GM10847 (cell line): ENCODE measurements around the gene SBF2.

ENCODE experiments used
- POLR2A ChIP-seq: IDR thresholded peaks from 2 replicates; pipeline ENCODE4 v1.6.1; 2011; ENCODE audit not compliant: insufficient read length; ENCODE audit errors: extremely low read depth

Gene SBF2

DNA sequence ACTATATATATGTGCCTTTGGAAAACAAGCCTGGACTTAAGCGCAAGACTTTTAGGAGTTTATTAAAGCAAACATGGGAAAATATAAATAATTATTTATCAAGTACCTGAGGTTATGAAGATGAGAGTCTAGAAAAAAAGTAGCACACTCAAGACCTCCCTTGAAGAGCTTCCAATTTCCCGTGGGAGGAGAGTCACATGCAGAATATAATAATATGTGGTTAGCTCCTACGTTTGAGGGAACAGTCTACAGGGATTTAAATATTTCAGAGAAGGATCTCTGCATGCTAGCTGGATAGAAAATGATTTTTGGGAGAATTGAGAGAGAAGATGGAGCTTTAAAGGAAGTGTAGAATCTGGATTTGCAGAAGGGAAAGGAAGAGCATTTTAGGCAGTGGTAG, 446.4 kb downstream of the SBF2 start:
- TF ChIP-seq POLR2A: no peak

DNA sequence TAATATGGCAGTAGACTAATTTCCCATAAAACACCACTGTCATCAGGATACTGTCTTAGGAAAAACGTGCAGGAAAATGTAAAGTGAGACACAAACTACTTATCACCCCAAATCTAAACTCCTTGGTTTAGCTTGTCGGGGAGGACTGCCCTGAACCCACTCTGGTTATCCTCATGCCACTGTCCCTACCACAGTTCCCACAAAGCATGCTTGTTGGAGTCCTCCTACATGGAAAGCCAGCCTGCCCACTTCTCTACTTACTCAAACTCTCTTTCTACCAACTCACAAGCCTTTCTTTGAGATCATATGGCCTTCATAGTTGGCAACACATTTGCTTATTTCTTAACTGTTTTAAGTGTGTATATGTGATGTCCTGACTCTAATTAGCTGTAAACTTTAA, 451.1 kb downstream of the SBF2 start:
- TF ChIP-seq POLR2A: no peak

DNA sequence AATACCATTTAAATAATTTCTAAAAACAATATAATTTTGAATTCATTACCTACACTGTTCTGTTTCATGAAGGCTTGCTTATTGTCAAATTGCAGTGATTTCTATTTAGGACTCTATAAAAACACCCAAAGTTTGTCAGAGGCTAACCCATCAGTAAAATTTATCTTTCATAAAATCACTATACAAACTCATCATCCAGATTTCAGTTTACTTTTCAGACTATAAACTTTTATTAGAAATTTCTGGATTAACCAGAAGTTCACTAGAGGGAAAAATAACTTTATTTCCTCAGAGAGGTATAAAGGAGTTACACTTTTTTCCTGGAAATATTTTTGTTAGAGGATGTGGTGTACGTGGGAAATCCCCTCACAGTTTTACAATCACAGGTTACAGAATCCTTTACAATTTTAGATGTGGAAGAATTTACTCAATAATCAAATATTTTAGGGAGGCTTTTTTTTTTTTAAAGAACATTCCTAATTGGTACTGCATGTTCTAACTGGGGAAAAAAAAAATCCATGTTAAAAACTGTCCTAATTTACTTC, 453.5 kb downstream of the SBF2 start:
- no peak for TF ChIP-seq POLR2A

DNA sequence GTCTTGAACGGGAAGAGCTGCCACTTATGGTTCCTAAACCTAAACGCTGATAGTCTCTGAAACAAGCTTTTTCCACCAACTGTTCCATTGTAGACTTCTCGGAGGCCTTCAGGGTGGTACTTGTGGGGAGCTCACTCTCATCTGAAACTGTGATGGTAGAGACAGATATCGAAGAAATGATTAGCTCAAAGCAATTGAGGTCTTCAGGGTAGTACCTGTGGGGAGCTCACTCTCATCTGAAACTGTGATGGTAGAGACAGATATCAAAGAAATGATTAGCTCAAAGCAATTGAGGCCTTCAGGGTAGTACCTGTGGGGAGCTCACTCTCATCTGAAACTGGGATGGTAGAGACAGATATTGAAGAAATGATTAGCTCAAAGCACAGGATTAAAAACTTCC, 454.5 kb downstream of the SBF2 start:
- no peak for TF ChIP-seq POLR2A

DNA sequence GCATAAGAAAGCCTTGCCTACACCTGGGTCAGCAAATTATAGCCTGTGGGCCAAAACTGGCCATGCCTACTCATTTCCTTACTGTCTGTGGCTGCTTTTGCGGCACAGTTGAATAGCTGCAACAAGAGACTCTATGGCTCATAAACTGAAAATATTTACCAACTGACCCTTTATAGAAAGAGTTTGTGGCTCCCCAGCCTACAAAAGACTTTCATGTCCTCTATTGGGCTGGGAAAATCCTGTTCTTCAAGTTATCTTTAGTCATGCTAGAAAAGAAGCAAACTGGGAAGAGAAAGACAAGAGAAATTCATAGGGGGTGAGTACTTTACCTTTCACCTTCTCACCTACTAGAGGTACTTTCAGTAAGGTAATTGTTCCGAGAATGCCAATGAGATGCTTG, 455.1 kb downstream of the SBF2 start:
- no peak for TF ChIP-seq POLR2A

DNA sequence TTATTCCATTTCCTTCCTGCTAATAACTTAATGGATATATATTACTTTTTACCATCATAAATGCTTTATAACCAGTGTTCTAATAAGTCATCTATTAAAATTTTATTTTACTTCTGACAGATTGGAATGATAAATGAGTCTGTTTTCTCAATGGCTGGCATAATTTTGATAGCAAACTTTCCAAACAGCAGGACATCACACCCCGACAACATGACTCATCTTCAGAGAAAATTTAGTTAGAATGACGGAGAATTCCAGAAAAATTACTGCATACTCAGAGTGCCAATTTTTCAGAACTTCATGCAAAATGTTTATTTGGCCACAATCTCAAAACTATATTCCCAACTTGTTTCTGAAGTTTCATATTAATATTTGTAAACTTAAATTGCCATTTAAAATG, 455.8 kb downstream of the SBF2 start:
- no peak for TF ChIP-seq POLR2A

DNA sequence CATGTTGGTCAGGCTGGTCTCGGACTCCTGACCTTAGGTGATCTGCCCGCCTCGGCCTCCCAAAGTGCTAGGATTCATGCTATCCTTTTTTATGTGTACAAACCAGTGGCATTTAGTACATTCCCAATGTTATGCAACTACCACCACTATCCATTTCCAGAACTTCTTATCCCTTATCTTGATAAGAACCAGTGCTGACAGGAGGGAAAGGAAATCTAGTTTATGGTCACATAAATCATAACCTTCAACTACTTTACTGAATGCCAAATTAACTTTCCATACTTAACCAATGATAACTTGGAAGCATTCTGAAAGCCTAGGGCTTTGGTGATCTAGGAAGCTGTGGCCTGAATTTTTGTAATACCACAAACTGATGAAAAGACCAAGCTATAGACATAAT, 459.7 kb downstream of the SBF2 start:
- TF ChIP-seq POLR2A: no peak

DNA sequence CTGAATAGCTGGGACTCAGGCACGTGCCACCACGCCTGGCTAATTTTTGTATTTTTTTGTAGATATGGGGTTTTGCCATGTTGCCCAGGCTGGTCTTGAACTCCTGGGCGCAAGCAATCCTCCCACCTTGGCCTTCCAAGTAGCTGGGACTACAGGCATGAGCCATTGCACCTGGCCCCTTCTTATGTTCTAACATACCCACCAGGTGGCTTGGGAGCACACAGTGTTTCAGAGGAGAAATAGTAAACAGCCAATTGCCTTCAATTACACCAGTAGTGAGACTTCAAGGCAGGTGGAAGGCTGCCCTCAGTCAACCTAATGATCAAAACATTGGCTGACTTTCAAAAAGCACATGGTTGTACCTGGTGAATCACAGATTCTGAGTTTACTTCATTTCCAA, 462.9 kb downstream of the SBF2 start:
- no peak for TF ChIP-seq POLR2A

DNA sequence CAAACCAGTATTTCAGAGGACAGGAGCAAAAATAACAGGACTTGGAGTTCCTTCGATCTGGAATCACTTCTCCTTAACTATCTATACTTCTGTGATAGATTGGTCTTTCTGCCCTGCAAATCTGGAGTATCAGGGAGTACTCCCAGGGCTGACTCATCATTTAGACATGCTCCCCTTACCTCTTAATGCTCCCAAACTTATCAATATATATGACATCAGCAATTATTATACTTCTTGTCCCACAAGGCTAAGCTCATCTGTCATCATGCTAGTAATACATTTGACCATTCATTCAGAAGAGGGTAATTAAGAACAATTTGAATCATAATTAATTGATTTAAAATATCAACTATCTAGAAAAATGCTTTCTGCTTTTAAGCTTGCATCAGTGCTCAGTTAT, 466.3 kb downstream of the SBF2 start:
- TF ChIP-seq POLR2A: no peak

DNA sequence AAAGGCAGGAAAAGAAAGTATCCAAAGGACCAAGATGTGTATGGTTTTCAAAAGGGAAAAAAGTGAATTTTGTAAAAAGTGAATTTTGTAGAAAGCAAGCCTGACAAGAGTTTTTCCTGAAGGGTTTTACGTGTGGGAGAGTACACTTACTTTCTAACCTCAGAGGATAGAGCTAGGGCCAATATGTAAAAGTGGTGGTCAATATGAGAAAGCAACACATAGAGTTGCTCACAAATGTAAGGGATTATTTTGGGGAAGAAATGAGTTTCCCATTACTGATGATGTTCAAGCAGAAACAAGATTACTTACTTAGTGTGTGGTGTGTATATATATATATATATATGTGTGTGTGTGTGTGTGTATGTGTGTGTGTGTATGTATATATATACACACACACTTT, 467.6 kb downstream of the SBF2 start:
- no peak for TF ChIP-seq POLR2A

DNA sequence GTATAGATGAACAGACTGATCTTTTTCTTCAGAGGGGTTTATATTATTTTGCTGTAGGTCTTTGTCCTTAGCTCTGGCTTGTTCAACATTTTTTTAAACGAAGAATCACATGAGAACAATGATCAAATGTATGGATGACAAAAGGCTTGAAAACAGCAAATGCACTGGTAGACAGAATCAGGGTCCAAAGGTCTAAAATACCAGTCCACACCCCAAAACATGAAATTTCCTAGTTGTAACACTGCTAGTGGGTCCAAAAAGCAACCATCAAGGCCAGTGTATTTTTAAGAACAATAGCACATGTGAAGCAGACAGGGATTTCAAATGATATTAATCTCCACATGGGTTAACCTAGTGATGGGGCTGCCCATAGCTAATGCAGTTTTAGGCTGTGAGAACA, 468.1 kb downstream of the SBF2 start:
- TF ChIP-seq POLR2A: no peak

DNA sequence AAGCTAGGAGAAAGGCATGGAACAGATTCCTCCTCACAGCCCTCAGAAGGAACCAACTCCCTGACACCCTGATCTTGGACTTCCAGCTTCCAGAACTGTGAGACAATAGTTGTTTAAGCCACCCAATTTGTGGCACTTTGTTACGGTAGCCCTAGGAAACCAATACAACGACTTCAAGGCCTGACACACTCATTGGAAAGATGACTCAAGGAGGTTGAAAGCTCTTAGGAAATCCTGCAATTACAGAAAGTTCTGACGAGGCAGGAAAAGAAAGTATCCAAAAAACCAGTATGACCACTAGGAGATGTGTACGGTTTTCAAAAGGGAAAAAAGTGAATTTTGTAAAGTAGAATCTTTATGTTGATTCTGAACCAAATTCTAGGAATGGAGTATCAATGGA, 468.7 kb downstream of the SBF2 start:
- no peak for TF ChIP-seq POLR2A

DNA sequence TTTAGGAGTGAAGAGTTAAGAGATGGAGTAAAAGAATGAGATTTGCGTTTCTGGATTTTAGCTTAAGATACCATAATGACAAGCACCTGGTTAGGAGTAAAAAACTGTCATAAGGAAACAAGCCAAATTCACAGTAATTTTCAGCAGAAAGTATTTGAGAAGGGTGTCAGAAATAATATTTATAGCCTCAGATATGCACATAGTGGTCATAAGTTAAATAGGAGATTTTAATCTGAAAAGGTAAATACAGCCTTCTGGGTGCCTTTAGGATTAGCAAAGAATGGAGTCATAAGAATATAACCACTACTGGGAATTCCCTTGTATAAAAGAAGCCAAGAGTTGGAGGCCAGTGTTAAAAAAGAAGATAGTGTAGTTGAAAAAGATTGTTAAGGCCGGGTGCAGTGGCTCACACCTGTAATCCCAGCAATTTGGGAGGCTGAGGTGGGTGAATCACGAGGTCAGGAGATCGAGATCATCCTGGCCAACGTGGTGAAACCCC, 470.1 kb downstream of the SBF2 start:
- TF ChIP-seq POLR2A: no peak

DNA sequence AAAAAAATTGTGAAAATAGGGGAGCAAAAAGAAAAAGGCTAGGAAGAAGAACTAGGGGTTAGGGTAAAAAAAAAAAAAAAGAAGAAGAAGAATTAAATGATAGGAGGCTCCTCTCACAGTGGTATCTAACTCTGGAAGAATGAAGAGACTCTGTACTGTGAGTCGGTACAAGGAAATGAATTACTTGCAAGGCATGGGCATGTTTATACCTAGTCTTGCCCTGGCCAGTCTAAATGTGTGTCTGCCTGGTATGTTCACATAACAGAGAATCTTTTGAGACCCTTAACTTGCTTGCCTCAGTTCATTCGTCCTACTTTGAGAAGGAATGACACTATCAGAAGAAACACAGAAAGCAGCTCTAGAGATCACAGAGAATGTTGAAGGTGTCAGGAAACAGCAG, 470.6 kb downstream of the SBF2 start:
- TF ChIP-seq POLR2A: no peak

DNA sequence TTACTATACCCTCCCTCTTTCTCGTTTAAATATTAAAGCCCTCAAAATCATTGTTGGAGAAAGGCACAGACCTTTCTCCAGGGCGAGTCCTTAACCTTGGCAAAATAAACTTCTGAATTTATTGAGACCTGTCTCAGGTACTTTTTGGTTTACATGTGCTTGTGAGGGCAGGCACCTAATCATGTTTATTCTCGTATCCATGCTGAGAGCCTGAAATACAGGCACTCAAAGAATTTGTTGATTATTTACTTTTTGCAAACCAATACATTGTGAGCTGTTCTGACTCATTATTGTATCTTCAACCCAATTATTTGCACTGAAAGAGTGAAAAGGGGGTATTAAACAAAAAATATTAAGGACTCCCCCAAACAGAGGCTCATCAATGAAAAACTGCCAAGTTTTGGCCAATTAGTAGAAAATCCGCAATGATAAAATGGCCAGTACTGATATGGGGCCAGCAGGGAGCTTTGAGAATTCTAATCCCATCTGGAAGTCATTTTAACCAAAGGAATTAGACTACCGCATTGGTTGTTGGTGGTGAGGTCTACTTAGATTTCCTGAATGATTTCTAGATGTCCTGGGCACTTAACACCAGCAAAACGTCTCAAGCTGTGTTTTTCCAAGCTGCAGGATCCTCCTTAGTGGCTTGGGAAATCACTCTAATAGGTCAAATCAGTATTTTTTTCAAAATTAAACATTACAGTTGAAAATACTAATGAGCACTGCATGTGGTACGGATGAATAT, 472.8 kb downstream of the SBF2 start:
- TF ChIP-seq POLR2A: no peak

DNA sequence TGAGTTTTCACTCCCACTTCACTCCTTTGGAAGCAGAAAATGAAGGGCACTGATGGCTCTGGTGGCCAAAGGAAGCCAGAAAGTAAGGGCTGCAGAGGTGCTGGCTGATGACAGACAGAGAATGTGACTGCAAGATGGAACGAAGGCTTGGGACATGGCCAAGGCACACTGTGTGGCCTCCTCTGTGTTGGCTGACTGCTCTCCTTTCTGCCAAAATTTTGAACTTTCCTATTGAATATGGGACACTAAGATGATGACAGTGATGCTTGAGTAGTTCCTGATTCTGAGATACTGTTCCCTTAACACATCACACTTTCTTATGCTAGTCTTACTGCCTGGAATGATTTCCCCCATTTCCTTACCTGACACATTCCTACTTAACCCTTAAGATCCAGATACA, 473.8 kb downstream of the SBF2 start:
- no peak for TF ChIP-seq POLR2A

DNA sequence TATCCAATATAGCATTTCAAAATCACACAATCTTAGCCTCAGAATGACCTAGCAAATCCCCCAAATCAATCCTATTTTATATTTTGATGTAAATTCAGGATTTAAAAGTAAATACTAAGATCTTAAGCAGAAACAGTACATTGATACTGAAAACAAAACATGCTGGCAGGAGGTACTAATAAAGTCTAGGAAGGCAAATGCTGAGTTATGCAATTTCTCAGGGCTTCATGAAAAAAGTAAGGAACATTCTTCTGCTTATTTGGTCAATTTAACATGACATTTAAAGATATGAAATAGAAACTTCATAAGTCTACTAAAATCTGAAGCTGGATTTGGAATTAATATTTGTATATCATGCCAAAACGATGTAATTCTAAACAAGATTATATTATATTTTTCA, 476.8 kb downstream of the SBF2 start:
- no peak for TF ChIP-seq POLR2A
